CD4-positive, alpha-beta T cell treated with Interleukin-6 for 4 hours (primary cell): ENCODE data around the gene HOXD9.

Source experiments
- DNase-seq: peaks from one replicate; pipeline ENCODE4 v3.0.0-alpha.2; 2020; ENCODE audit warnings: mixed read lengths

HOXD9 gene

GRCh38 chr2:176140513-176141317 lies 18.2 kb downstream of the HOXD9 start:
- DNase-seq, result peak; percentile 54

GRCh38 chr2:176142281-176142680 lies 19.8 kb downstream of the HOXD9 start:
- no peak for DNase-seq

DNA sequence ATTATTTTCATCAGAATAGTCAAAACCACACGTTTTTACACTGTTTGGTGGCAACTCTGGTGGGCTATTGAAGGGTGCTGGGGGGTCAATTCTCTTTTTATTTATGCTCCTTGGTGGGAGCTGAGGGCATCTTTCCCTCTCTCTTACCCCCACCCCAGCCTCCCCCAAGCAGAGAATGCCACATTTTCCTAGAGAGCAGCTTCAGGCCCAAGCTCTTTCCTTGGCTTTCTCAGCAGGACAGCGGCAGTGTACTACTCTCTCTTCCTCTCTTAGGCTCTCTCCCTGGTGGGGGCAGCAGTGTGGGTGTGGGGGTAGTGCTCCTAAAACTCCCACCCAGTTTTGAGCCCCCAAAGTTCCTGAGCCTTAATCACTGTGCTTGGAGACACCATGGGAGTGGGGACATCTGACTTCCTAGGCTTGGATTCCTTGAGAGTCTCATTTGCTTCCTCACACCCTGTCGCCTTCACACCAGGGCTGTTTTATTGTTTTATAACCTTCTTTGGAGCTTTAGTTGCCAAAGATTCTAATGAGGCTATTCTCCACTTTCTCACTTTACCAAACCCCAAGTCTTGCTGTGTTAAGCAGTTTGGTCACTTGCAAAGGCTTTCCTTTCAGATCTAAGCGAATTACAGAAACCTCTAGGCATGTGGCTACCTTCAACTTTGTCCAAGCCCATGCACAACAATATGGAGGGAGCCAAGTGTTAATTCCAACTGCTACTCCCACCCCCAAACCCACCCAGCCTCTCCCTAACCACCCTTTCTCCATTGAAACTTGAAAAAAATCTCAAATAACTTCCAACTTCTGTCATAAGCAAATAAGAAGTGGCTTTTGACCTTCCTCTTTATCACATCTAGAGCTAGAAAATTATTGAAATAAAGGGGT lies 22.8 kb downstream of the HOXD9 start:
- DNase-seq, result no peak

GRCh38 chr2:176146101-176146500 lies 23.6 kb downstream of the HOXD9 start:
- no peak for DNase-seq

GRCh38 chr2:176146645-176147044 lies 24.1 kb downstream of the HOXD9 start:
- no peak for DNase-seq

- no peak for DNase-seq
These were observed 24.8 kb downstream of the HOXD9 start for GRCh38 chr2:176147210-176147799.

DNA sequence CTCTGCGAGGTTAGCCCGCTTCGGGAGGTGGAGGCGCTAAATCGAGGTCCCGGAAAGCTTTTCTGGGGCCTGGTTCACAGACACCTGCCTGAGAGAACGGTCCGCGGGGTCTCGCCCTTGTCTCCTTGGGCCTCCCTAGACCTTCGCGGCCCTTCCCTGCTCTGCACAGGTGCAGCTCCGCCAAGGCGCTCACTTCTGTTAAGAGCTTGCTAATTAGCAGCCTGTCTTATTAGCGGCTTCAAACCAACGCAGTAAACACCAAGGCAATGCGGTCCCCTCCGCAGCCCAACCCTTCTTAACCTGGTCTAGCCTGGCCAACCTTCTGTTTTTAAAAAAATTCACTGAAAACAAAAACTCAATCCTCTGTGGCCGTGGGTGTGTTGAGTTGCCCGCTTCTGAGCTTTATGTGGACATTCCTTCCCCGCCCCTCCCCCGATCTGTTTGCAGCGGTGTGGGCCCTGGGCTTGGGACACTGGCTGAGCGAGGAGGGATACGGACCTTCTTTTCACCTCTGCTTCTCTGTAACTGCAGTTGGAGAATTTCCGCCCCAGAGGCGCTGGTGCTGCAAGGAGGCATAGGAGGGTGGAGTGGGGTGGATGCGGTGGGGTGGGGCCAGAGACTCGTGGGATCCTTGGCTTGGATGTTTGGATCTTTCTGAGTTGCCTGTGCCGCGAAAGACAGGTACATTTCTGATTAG lies 25.4 kb downstream of the HOXD9 start:
- no peak for DNase-seq

GRCh38 chr2:176148751-176149421 lies 26.4 kb downstream of the HOXD9 start:
- no peak for DNase-seq

- no peak for DNase-seq
These were observed 27.0 kb downstream of the HOXD9 start for GRCh38 chr2:176149481-176149938.

DNA sequence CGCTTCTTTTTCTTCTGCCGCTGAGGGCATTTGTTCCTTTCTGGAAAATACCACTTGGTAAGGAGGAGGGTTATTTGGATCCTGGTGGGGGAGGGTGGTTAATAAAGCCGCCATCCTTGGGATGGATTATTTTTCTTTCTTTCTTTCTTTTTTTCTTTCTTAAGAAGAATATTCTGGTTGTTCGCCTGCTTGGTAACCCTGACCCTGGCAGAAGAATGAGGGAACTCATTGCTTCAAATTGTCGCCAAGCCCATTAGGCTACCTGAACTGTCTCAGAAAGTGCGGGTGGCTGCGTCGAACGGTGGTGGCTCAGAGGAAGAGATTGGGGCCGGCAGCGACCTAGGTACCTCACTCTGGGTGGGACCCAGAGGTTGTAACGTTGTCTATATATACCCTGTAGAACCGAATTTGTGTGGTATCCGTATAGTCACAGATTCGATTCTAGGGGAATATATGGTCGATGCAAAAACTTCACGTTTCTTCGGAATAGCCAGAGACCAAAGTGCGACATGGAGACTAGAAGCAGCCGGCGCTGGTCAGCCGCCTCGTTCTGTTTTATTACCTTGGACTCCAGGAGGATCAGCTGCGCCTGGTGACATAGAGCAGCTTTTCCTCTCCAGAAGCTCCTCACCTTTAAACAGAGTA lies 27.5 kb downstream of the HOXD9 start:
- no peak for DNase-seq

DNA sequence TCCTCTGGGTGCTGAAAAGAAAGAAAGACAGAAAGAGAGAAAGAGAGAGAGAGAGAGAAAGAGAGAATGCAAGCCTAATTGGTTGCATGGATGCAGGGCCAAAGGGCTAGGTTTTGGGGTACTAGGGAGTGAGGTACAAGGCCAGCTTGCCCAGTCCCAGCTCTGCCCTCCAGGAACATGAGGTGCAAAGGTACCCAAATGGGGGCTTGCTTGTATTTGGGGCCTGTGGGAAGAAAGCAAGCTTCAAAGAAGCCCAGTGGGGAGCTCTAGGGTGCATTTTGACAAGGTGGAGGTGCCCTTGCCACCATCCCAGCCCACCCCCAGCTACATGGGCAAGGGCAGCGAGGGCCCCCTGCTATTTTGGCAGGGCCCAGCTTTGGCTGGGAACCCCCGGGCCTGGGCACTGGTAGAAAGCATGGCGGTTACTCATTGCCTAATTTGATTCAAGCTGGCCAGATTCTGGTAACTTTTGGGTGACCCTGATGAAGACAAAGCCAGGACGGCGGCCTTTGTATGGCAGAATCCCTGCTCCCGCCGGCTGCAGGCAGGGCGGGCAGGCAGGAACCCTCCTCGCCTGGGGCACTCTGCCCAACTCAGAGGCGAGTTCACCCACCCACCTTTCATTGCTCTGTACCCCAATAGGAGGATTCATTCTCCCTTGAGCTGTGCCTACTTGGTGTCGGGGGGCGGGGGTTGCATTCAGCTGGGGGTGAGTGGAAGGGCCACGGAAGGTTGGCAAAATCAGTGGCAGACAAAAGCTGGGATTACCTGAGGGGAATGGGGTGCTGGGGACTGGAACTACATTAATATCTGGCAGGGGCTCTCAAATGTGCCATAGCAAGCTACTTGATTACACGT lies 28.3 kb downstream of the HOXD9 start:
- no peak for DNase-seq

GRCh38 chr2:176151442-176152287 lies 29.1 kb downstream of the HOXD9 start, which contains the start of gene HOXD4:
TSS of gene HOXD4 (plus strand) at chr2:176151550. CDS start at chr2:176151634, 84 bp downstream.
- DNase-seq, result no peak

GRCh38 chr2:176152350-176153181 lies 30.0 kb downstream of the HOXD9 start:
- DNase-seq, result no peak

DNA sequence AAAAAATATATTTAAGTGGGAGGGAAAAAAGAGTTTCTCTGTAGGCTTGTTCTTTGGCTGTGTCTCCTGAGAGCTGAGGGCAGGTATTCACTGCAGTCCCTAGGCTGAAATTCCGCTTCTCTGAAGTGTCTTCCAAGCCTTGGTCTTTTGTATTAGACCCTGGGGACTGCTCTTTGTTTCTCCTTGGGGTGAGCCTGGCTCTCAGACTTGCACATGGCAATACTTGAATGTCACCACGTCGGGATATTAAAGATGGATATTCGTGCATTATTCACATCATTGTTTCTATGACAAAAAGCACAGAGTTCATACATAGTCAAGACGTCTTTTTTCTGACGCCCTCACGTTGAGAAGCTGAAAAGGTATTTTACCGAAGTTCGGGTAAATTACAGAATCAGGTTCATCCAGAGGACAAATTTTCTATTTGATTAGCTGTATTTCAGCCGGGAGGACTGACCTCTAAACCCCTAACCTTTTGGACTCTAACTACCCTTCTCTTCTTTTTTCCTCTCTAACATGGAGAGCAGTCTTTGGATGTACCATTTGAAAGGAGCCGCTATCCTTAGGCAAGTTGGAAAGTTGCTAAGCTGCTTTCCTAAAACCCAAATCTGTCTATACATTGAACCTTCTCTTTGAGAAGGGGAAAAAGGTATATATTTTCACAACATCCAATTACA lies 32.2 kb downstream of the HOXD9 start:
- DNase-seq, result no peak

GRCh38 chr2:176155356-176156044 lies 33.0 kb downstream of the HOXD9 start:
- DNase-seq, result no peak

DNA sequence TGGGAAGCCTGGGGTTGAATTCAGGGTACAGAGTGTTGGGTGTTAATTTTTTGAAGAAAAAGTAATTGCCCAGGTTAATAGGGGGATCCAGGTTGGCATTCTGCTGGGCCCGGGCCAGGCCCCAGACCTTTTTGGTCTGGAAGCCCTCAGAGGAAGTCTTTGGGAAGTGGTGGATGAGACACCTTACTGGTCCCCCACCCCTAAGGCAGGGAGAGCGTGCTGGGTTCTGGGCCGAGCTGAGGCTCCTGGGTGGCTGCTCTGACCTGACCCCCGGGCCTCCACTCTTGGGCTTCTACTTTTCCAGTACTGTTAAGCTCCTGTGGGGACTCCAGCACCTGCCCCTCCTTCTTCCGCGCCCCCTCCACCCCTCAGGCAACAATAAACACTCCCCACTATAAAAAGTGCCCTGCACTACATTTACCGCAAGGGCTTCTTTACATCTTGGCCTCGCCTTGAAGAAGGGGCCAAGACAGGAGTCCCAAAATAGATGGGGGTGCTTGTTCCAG lies 33.8 kb downstream of the HOXD9 start:
- no peak for DNase-seq
